Hepatocyte (in vitro differentiated cells): ENCODE results near the gene SMIM11. TPM values are rescaled to one million over a fixed set of nuclear protein-coding genes. Genes with fewer than 3 reads are reported as not detected.

Experiments
- DNase-seq: peaks from one replicate; pipeline ENCODE4 v3.0.0-alpha.2; 2016; ENCODE audit warnings: low spot score
- H2AFZ ChIP-seq: fragments of 200-600 bp; sonication (generic); 2 replicates; pipeline ENCODE4 v1.6.0; 2016; ENCODE audit warnings: antibody characterized with exemption, mild to moderate bottlenecking
- H3K27ac ChIP-seq: fragments of 200-600 bp; sonication (generic); 2 replicates; pipeline ENCODE4 v1.5.1; 2016; ENCODE audit warnings: mild to moderate bottlenecking
- H3K27me3 ChIP-seq: fragments of 200-600 bp; sonication (generic); 2 replicates; pipeline ENCODE4 v1.6.1; 2016
- H3K36me3 ChIP-seq: fragments of 200-600 bp; sonication (generic); replicated peaks from 2 replicates; pipeline ENCODE4 v1.5.1; 2016; ENCODE audit warnings: low read depth; ENCODE audit not compliant: insufficient read depth
- H3K4me1 ChIP-seq: fragments of 200-600 bp; sonication (generic); 2 replicates; pipeline ENCODE4 v1.5.1; 2016; ENCODE audit warnings: mild to moderate bottlenecking, moderate library complexity; ENCODE audit not compliant: insufficient read depth
- H3K4me2 ChIP-seq: fragments of 200-600 bp; sonication (generic); 2 replicates; pipeline ENCODE4 v1.6.0; 2016
- H3K4me3 ChIP-seq: fragments of 200-600 bp; sonication (generic); 2 replicates; pipeline ENCODE4 v1.5.1; 2016; ENCODE audit warnings: mild to moderate bottlenecking
- H3K79me2 ChIP-seq: fragments of 200-600 bp; sonication (generic); 2 replicates; pipeline ENCODE4 v1.6.0; 2017; ENCODE audit warnings: mild to moderate bottlenecking
- H3K9me2 ChIP-seq: fragments of 200-600 bp; sonication (generic); replicated peaks from 2 replicates; pipeline ENCODE4 v1.6.0; 2017; ENCODE audit warnings: mild to moderate bottlenecking; ENCODE audit not compliant: insufficient read depth
- H3K9me3 ChIP-seq: fragments of 200-600 bp; sonication (generic); 2 replicates; pipeline ENCODE4 v1.5.1; 2016; ENCODE audit warnings: low read depth, mild to moderate bottlenecking
- H4K20me1 ChIP-seq: fragments of 200-600 bp; sonication (generic); 2 replicates; pipeline ENCODE4 v1.6.0; 2016; ENCODE audit warnings: mild to moderate bottlenecking; ENCODE audit not compliant: insufficient read depth, poor library complexity, severe bottlenecking
- CTCF ChIP-seq: fragments of 200-600 bp; sonication (generic); IDR thresholded peaks from 2 replicates; pipeline ENCODE4 v1.5.1; 2016; ENCODE audit warnings: antibody characterized with exemption, mild to moderate bottlenecking; ENCODE audit not compliant: poor library complexity
- EZH2 ChIP-seq: fragments of 200-600 bp; sonication (generic); IDR thresholded peaks from 2 replicates; pipeline ENCODE4 v1.6.1; 2016; ENCODE audit warnings: antibody characterized with exemption, mild to moderate bottlenecking, borderline replicate concordance
- EZH2phosphoT487 ChIP-seq: fragments of 200-600 bp; sonication (generic); IDR thresholded peaks from one replicate; pipeline ENCODE4 v1.6.1; 2018; ENCODE audit warnings: antibody characterized with exemption, mild to moderate bottlenecking, low read depth, moderate library complexity; ENCODE audit not compliant: unreplicated experiment, severe bottlenecking
- WGBS: methylation state at CpG from one replicate; pipeline ENCODE4 v1.1.6; 2016; ENCODE audit warnings: low lambda C conversion rate; ENCODE audit errors: missing lambda C conversion rate; 5-methylcytosine and 5-hydroxymethylcytosine counted together
- polyA plus RNA-seq: library from polyadenylated mRNA; unstranded; fragments of >200 nt; fragmentation: Nextera tagmentation; extraction: Ambion mirVana; gene quantifications from 2 replicates; pipeline ENCODE4 v1.2.1, GENCODE V29; 2016
- total RNA-seq: library from RNA; depleted of rRNA; stranded (reverse); fragments of >200 nt; gene quantifications from 2 replicates; pipeline ENCODE4 v1.2.3, GENCODE V29; 2014

Gene SMIM11
- total and polyA plus RNA-seq, 2 experiments from 2014 or later: 2.7 to 6.6 TPM

- no peak for DNase-seq
- Histone ChIP-seq H2AFZ (no peak overlapping the region), H3K27ac (no peak overlapping the region), H3K79me2 (no peaks in the 10 kb centered on the region), H3K27me3 (no peaks in the 10 kb centered on the region), H3K9me3 (no peaks in the 10 kb centered on the region), H3K9me2 (no peaks in the 10 kb centered on the region), H3K36me3 (no peaks in the 10 kb centered on the region), H3K4me2 (no peak overlapping the region), H3K4me1 (no peaks in the 10 kb centered on the region), H3K4me3 (no peak overlapping the region), H4K20me1 (no peaks in the 10 kb centered on the region)
- WGBS: 94% methylated on average over 5 of the region's 5 CpGs
- TF ChIP-seq CTCF (no peak), EZH2 (no peak), EZH2phosphoT487 (no peak)
Observed at GRCh38 chr21:34355570-34355969, 19.7 kb upstream of the SMIM11 start.

GRCh38 chr21:34357889-34358288, 17.4 kb upstream of the SMIM11 start:
- Histone ChIP-seq H3K9me2 (no peaks in the 10 kb centered on the region), H3K27me3 (no peaks in the 10 kb centered on the region), H3K9me3 (no peaks in the 10 kb centered on the region), H3K36me3 (no peaks in the 10 kb centered on the region), H3K4me3 (no peak overlapping the region), H2AFZ (no peak overlapping the region), H3K4me1 (no peaks in the 10 kb centered on the region), H3K79me2 (no peaks in the 10 kb centered on the region), H3K27ac (no peak overlapping the region), H3K4me2 (no peak overlapping the region), H4K20me1 (no peaks in the 10 kb centered on the region)
- 91% methylated on average over 2 of the region's 2 CpGs for WGBS
- TF ChIP-seq CTCF (no peak), EZH2 (no peak), EZH2phosphoT487 (no peak)
- no peak for DNase-seq

GRCh38 chr21:34358866-34359265, 16.4 kb upstream of the SMIM11 start:
- Histone ChIP-seq H3K79me2 (no peaks in the 10 kb centered on the region), H2AFZ (no peak overlapping the region), H3K27ac (no peak overlapping the region), H3K9me3 (no peaks in the 10 kb centered on the region), H3K9me2 (no peaks in the 10 kb centered on the region), H3K4me1 (no peaks in the 10 kb centered on the region), H3K4me2 (no peak overlapping the region), H3K36me3 (no peaks in the 10 kb centered on the region), H3K4me3 (no peak overlapping the region), H3K27me3 (no peaks in the 10 kb centered on the region), H4K20me1 (no peaks in the 10 kb centered on the region)
- no peak for TF ChIP-seq CTCF
- TF ChIP-seq EZH2phosphoT487: no peak
- TF ChIP-seq EZH2: no peak
- 62% methylated on average over 1 of the region's 1 CpG for WGBS
- no peak for DNase-seq
